ENCODE measurements around the gene ANXA2.

DNA sequence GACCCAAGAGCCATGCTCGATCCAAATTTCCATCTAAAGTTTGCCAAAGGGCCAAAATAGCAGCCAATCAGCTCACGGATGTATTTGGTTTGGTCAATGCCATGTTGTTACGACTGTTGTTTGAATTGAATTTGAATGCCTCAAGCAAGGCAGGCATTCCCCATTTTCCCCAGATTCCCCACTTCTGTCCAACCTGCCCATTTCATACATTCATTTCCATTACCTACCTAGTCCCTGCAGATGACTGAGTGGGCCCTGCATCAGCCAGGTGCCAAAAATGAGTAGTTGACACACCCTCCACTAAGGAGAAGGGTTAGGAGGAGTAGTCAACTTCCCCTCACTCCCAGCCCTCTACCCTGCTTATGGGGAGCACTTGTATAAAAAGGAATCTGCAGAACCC, 51.7 kb downstream of the ANXA2 start:
- no peak for TF ChIP-seq POLR2A (IDR thresholded peaks at IDR 0.05)
- TF ChIP-seq, protein P1, sequence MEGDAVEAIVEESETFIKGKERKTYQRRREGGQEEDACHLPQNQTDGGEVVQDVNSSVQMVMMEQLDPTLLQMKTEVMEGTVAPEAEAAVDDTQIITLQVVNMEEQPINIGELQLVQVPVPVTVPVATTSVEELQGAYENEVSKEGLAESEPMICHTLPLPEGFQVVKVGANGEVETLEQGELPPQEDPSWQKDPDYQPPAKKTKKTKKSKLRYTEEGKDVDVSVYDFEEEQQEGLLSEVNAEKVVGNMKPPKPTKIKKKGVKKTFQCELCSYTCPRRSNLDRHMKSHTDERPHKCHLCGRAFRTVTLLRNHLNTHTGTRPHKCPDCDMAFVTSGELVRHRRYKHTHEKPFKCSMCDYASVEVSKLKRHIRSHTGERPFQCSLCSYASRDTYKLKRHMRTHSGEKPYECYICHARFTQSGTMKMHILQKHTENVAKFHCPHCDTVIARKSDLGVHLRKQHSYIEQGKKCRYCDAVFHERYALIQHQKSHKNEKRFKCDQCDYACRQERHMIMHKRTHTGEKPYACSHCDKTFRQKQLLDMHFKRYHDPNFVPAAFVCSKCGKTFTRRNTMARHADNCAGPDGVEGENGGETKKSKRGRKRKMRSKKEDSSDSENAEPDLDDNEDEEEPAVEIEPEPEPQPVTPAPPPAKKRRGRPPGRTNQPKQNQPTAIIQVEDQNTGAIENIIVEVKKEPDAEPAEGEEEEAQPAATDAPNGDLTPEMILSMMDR (IDR thresholded peaks at IDR 0.05): no peak
- no peak for TF ChIP-seq EP300 (IDR thresholded peaks at IDR 0.05)

Data from ovary (tissue), 3 donors.